ENCODE results near the gene CHST8. TPM values are rescaled to one million over a fixed set of nuclear protein-coding genes. Genes with fewer than 3 reads are reported as not detected.

CHST8 gene
- total RNA-seq, 1 experiment from 2014 or later = not detected

DNA sequence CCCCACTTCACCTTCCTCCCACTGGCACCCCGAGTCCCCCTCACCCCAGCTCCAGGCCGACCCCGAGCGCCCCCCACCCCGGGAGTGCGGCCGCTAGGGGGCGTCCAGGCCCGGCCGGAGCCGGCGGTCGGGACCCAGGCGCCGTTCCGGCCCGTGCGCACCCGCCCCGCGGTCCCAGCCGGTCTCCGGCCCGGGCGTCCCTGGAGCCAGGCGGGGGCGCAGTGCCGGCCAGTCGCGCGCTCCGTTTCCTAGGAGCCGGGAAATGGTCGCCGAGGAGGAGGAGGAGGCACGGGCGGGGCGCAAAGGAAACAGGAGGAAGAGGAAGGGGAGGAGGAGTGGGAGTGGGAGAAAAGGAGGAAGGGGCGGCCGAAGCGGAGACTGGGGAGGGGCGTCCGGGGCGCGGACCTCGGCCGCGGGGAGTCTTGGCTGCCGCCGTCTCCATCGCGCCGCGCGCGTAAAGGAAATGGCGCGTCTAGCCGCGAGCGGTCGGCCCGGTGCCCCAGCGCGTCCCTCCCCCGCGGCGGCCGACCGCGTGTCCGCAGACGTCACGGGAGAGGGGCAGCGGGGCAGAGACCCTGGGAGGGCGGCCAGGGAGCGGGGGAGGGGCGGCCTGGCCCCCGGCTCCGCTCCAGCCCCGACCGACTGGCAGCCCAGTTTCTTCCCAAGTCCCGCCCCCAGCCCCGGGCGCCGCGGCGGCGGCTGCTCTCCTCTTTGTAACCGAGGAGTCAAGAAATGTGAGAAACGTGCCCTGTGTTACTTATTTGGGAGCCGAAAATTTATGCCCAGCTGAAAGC lies 173.8 kb downstream of the CHST8 start:
- H3K4me1 Mint-ChIP-seq (ENCODE audit: low read depth, unreplicated experiment) = no peaks in the 10 kb centered on the region
- peak; percentile 83 to 95 for DNase-seq
- H3K4me3 Mint-ChIP-seq (ENCODE audit: unreplicated experiment) = peak overlapping the region; percentile 80
- POLR2A ChIA-PET = interaction anchor here (0.7 to 0.9 kb wide), 2 partner anchors 376 to 389 kb away, joined by 4 read pairs; no protein-coding TSS in a partner anchor
- Histone ChIP-seq H3K4me3 (ENCODE audit: low read depth, low read length) (peak overlapping the region; percentile 69), H3K4me1 (peaks cover 7% of the 10 kb centered on the region), H3K36me3 (ENCODE audit: control insufficient read depth, insufficient read depth, low read length) (no peaks in the 10 kb centered on the region), H3K27me3 (replicated peaks; ENCODE audit: control insufficient read depth, insufficient read depth, low read length) (no peaks in the 10 kb centered on the region), H3K9me3 (no peaks in the 10 kb centered on the region)
- CTCF ChIA-PET = interaction anchor here (0.5 to 1.9 kb wide), 10 partner anchors 9 to 453 kb away, joined by 3 to 9 read pairs (median 4); no protein-coding TSS in a partner anchor
- H3K27me3 Mint-ChIP-seq (ENCODE audit: insufficient read depth, unreplicated experiment) = peaks cover 7% of the 10 kb centered on the region
- intact Hi-C loops (cut with micrococcal nuclease; ENCODE audit: unreplicated experiment) = loop anchor here (1.0 to 2.0 kb wide), 3 partner anchors 17 to 301 kb away; no protein-coding TSS in a partner anchor
- H3K36me3 Mint-ChIP-seq (ENCODE audit: insufficient read depth, unreplicated experiment) = no peaks in the 10 kb centered on the region
- BruUV-seq (replicated peaks) = no TSS peak
- peak overlapping the region; percentile 82 for H3K27ac Mint-ChIP-seq (ENCODE audit: unreplicated experiment)
- no peaks in the 10 kb centered on the region for H3K9me3 Mint-ChIP-seq (ENCODE audit: unreplicated experiment)
- TF ChIP-seq, protein P1, sequence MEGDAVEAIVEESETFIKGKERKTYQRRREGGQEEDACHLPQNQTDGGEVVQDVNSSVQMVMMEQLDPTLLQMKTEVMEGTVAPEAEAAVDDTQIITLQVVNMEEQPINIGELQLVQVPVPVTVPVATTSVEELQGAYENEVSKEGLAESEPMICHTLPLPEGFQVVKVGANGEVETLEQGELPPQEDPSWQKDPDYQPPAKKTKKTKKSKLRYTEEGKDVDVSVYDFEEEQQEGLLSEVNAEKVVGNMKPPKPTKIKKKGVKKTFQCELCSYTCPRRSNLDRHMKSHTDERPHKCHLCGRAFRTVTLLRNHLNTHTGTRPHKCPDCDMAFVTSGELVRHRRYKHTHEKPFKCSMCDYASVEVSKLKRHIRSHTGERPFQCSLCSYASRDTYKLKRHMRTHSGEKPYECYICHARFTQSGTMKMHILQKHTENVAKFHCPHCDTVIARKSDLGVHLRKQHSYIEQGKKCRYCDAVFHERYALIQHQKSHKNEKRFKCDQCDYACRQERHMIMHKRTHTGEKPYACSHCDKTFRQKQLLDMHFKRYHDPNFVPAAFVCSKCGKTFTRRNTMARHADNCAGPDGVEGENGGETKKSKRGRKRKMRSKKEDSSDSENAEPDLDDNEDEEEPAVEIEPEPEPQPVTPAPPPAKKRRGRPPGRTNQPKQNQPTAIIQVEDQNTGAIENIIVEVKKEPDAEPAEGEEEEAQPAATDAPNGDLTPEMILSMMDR (IDR thresholded peaks at IDR 0.05; ENCODE audit: insufficient read depth in 1 of 2, low read depth in 1 of 2, low read length in 1 of 2, severe bottlenecking in 1 of 2, unreplicated experiment in 1 of 2) = peak; percentile 78 to 98

DNA sequence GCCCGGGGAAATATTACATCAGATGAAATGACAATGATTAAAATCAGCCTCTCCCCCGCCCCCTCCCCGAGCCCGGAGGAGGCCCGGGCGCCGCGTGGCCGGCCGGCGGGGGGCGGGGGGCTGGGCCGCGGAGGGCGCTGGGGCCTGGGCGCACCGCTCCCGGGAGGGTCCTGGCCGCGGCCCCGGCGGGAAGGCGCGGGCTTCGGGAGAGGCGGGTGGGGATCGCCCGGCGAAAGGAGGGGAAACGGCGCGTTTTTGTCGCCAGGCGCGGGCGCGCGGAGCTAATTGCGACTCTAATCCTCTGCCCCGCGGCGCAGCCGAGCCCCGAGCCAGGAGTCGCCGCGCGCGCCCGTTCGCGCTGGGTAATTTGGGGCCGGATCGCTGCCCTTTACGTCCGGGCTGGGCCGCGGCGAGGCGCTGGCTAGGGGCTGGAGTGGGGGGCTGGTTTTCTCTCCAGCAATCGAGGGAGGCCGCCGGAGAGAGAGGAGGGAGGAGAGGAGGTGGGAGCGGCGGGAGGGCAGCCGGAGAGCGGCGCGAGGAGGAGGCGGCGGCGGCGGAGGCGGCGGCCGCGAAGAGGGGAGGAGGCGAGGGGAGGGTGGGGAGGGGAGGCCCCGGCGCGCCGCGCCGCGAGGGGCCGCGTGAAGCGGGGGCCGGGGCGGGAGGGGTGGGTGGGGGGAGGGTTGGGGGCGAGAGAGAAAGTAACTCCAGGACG lies 174.6 kb downstream of the CHST8 start, which contains the start of gene KCTD15:
Gene KCTD15, plus strand, starts transcription at position 707 of the 712 bp plus-strand sequence. CDS start 3,585 bp downstream, outside the sequence.
- H3K4me3 Mint-ChIP-seq (ENCODE audit: unreplicated experiment) = peak within 1 kb of the TSS; percentile 80
- peak within 1 kb of the TSS; percentile 82 for H3K27ac Mint-ChIP-seq (ENCODE audit: unreplicated experiment)
- Histone ChIP-seq H3K4me3 (ENCODE audit: low read depth, low read length) (peak within 1 kb of the TSS; percentile 69), H3K4me1 (peaks cover 7% of the 10 kb centered on the region), H3K27me3 (replicated peaks; ENCODE audit: control insufficient read depth, insufficient read depth, low read length) (no peaks in the 10 kb centered on the region), H3K9me3 (no peaks in the 10 kb centered on the region), H3K36me3 (ENCODE audit: control insufficient read depth, insufficient read depth, low read length) (no peaks in the 10 kb centered on the region)
- BruUV-seq (replicated peaks) = no TSS peak
- peak in 1 of 2 experiments; percentile 67 for DNase-seq
- intact Hi-C loops (cut with micrococcal nuclease; ENCODE audit: unreplicated experiment) = no loop called here
- no peaks in the 10 kb centered on the region for H3K4me1 Mint-ChIP-seq (ENCODE audit: low read depth, unreplicated experiment)
- no peaks in the 10 kb centered on the region for H3K36me3 Mint-ChIP-seq (ENCODE audit: insufficient read depth, unreplicated experiment)
- TF ChIP-seq, protein P1 (IDR thresholded peaks at IDR 0.05; ENCODE audit: insufficient read depth in 1 of 2, low read depth in 1 of 2, low read length in 1 of 2, severe bottlenecking in 1 of 2, unreplicated experiment in 1 of 2) = no peak
- CTCF ChIA-PET = interaction anchor here (0.6 to 1.6 kb wide), 2 partner anchors 19 to 849 kb away, joined by 4 to 5 read pairs; no protein-coding TSS in a partner anchor
- no peaks in the 10 kb centered on the region for H3K9me3 Mint-ChIP-seq (ENCODE audit: unreplicated experiment)
- POLR2A ChIA-PET = interaction anchor here (0.5 to 1.0 kb wide), 6 partner anchors 9 to 390 kb away, joined by 3 to 4 read pairs (median 3); no protein-coding TSS in a partner anchor
- H3K27me3 Mint-ChIP-seq (ENCODE audit: insufficient read depth, unreplicated experiment) = peaks cover 3% of the 10 kb centered on the region

Measured in Caco-2 (cell line).